Placental epithelial cell (primary cell): ENCODE data around the gene ZNF90. TPM values are rescaled to one million over a fixed set of nuclear protein-coding genes. Genes with fewer than 3 reads are reported as not detected.

ENCODE experiments used
- small RNA-seq: library from RNA; depleted of rRNA; stranded (forward); fragments of <200 nt; gene quantifications from one replicate; pipeline ENCODE3, GENCODE V24; 2012
- total RNA-seq: library from RNA; depleted of rRNA; stranded (reverse); fragments of >200 nt; gene quantifications from 2 replicates; pipeline ENCODE4 v1.2.3, GENCODE V29; 2012

The ZNF90 gene
- total RNA-seq: 1.4 and 3.5 TPM in 2 replicates

DNA sequence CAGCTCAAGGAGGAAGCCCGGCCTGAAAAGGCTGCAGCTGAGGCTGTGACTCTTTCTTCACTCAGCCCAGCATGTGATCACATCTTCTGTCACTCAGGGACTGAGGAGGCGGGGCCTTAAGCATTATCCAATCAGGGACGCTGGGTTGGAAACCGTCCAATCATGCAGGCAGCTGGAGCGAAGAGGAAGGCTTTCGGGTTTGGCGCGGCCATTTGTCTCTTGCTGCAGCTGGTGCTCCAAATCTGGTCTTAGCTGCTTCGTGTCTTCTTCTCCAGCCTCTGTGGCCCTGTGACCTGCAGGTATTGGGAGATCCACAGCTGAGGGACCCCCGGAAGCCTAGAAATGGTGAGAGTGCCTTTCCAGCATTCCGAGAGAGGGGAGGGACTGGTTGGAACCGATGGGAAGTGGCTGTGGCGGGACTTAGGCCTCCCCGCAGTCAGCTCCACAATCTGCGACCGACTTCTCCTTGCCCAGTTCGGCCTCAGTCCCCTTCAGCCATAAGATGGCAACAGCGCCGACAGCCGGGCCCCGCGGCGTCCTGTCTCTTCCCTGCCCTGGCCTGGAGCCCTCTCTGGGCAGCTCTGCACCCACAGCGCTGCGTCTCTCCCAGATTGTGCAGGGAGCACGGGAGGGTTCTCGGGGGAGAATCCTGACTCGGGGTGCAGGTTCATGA, at the start of gene ZNF90:
TSS of gene ZNF90 (plus strand) at position 210 of the 673 bp plus-strand sequence. CDS start at position 343, 133 bp downstream.

DNA sequence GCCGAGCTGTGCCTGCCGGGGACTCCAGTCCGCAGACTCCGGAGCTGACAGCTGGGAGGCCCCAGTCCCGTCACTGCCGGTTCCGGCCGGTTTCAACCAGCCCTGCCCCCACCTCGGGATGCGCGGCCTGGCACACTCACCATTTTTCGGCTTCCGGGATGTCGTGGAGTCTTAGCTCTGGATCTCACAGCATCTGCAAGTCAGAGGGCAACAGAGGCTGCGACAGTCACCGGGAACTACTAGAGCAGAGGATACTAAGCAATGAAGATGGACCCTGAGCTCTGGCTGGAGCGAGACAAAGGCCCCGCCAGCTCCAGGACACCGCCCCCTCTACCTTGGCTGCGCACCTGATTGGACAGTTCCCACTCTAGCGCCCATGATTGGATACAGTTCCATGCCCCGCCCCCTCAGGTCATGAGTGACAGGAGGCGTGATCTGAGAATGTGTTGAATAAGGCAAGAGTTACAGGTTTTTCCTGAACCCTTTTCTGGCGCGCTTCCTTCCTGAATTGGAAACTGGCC, 38.5 kb upstream of the ZNF90 start, which contains the start of gene ZNF682:
TSS of gene ZNF682 (minus strand) at position 303 of the 521 bp plus-strand sequence. CDS start at position 143, 160 bp downstream.

DNA sequence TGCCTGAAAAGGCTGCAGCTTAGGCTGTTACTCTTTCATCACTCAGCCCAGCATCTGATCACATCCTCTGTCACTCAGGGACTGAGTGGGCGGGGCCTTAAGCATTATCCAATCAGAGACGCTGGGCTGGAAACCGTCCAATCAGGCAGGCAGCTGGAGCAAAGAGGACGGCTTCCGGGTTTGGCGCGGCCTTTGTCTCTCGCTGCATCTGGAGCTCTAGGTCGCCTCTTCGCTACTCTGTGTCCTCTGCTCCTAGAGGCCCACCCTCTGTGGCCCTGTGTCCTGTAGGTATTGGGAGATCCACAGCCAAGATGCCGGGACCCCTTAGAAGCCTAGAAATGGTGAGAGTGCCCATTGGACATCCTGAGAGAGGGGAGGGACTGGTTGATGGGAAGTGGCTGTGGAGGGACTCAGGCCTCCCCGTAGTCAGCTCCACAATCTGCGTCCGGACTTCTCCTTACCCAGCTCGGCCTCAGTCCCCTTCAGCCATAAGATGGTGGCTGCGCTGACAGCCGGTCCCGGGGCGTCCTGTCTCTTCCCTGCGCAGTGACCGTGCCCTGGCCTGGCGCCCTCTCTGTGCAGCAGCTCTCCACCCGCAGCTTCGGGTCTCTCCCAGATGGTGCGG, 89.3 kb downstream of the ZNF90 start, which contains the start of gene ZNF486:
TSS of gene ZNF486 (plus strand) at position 195 of the 625 bp plus-strand sequence. CDS start at position 312, 117 bp downstream.

Small RNA genes within 50 kb of the gene (small RNA-seq; reads per million reads assigned to genes)
- gene AC006539.3: not detected

Other genes with a start within 250 kb of the ZNF90 start
- gene ZNF253, start 212.1 kb upstream of the ZNF90 start, total RNA-seq: 5.9 and 9.8 TPM in 2 replicates
- 8.4 and 8.6 TPM in 2 replicates for gene ZNF93, start 177.1 kb upstream of the ZNF90 start, total RNA-seq
- gene ZNF682, start 38.5 kb upstream of the ZNF90 start, total RNA-seq: 2.3 and 3.1 TPM in 2 replicates
- gene ZNF486, start 89.2 kb downstream of the ZNF90 start, total RNA-seq: 5.6 and 11.4 TPM in 2 replicates